SU-DHL-6 (cell line): ENCODE measurements around the gene GNG14.

ENCODE experiments used
- CTCF ChIP-seq: fragments of 200-600 bp; sonication (generic); IDR thresholded peaks from one replicate; pipeline ENCODE4 v1.5.1; 2017; ENCODE audit warnings: antibody characterized with exemption, mild to moderate bottlenecking, low read length, moderate library complexity; ENCODE audit not compliant: insufficient read depth, poor library complexity, severe bottlenecking
- EZH2phosphoT487 ChIP-seq: fragments of 200-600 bp; sonication (generic), shearing (Covaris generic); conservative IDR thresholded peaks from 2 replicates; pipeline ENCODE4 v1.6.1; 2018; ENCODE audit warnings: mild to moderate bottlenecking, antibody characterized with exemption, low read length, moderate library complexity, mixed read lengths

GRCh38 chr19:12687496-12688196, at the start of gene GNG14:
- TF ChIP-seq CTCF = no peak
- TF ChIP-seq EZH2phosphoT487 = no peak
